Measurements from ENCODE around the gene TFF3. TPM values are rescaled to one million over a fixed set of nuclear protein-coding genes. Genes with fewer than 3 reads are reported as not detected.

TFF3 gene
- total and polyA plus RNA-seq, 2 experiments from 2014 or later, result not detected

DNA sequence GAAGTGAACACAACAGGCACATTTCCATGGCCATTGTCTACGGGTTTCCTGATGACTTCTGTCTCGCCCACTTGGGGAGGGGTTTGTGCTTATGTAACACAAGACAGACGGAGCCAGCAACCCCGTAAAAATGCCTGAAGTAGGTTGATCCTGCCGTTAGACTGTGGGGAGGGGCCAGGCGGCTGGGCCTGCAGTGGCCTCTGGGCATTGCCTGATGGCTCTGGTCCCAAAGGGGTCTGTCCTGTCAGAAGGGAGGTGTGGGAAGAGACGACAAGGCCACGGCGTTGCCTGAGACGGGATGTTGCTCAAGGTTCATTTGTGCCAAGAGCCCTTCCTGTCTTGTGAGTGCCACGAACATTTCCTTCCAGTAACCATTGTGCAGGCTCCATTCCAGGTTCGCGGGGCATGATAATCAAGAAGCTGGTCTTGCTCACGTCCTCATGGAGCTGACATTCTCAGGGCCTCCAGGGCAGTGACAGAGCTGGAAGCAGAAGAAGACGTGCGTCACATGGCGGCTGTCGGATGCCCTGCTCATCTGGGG is 51.5 kb downstream of the TFF3 start:
- Histone ChIP-seq H3K27ac (no peak overlapping the region), H3K9me2 (ENCODE audit: insufficient read depth) (no peaks in the 10 kb centered on the region)
- TF ChIP-seq EZH2 (IDR thresholded peaks at IDR 0.05; ENCODE audit: insufficient read depth, poor library complexity, severe bottlenecking) (no peak), EZH2phosphoT487 (IDR thresholded peaks at IDR 0.05; ENCODE audit: insufficient read depth, low read depth) (no peak)

DNA sequence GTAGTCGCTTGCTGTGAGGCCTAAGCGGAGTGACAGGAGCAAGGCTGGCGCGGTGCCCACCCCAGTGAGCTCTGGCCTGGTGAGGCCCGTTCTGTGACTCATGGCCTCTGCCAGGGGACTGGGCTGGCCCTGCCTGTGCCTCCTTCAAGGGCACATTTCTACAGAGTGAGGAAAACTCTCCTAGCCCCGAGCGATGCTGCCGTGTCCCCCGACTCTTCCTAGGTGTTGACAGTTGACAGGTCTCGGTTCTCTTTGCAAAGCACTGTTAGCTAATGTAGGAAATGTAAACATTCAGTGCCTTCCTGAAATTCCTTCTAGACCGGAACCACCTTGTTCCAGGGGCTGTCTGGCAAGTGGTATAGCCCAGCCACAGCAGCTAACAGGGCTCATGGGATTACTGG is 52.4 kb downstream of the TFF3 start:
- Histone ChIP-seq H3K27ac (no peak overlapping the region), H3F3A (ENCODE audit: insufficient read depth) (no peaks in the 10 kb centered on the region), H3K9ac (no peak overlapping the region)

More for the DNA sequence above, 51.5 kb downstream of the TFF3 start:
- no peaks in the 10 kb centered on the region for H3K36me3 ChIP-seq (ENCODE audit: low read depth)
- no peak overlapping the region for H3K9ac ChIP-seq
- H3K27me3 ChIP-seq (replicated peaks; ENCODE audit: insufficient read depth), result peaks cover 8% of the 10 kb centered on the region
- H4K20me1 ChIP-seq (ENCODE audit: insufficient read depth), result no peaks in the 10 kb centered on the region
- in situ Hi-C loops (cut with MboI), result no loop called here
- no peak for DNase-seq
- no peak overlapping the region for H2AFZ ChIP-seq
- no peaks in the 10 kb centered on the region for H3K4me1 ChIP-seq (ENCODE audit: insufficient read depth)
- no peaks in the 10 kb centered on the region for H3F3A ChIP-seq (ENCODE audit: insufficient read depth)
- WGBS, 2 experiments (ENCODE audit: low coverage in 1 of 2, low lambda C conversion rate in 2 of 2, missing lambda C conversion rate in 2 of 2), result 35 to 36% methylated on average over 18 of the region's 18 CpGs
- no peaks in the 10 kb centered on the region for H3K9me3 ChIP-seq (ENCODE audit: low read depth)
- no peak overlapping the region for H3K4me3 ChIP-seq
- H3K4me2 ChIP-seq (ENCODE audit: unreplicated experiment), result no peak overlapping the region
- H3K79me2 ChIP-seq (ENCODE audit: insufficient read depth), result no peaks in the 10 kb centered on the region

DNA sequence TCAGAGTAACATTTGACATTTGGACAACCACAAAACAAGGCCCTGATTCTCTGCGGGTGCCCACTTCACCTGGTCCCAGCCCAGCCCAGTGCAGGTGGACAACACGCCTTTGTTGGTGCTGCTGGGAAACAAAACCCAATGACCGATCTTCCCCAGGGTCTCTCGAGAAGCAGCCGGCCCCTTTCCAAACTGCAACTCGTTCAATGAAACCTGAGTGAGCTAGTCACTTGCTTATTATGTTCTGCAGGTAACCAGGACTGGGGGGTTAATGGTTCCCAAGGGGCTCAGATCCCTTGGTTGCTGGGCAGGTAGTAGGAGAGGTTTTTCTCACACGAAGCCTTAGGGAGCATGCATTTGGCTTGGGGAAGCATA is 53.4 kb downstream of the TFF3 start:
- Histone ChIP-seq H3K36me3 (ENCODE audit: low read depth) (no peaks in the 10 kb centered on the region), H3K4me3 (no peak overlapping the region), H3K27ac (no peak overlapping the region), H3K79me2 (ENCODE audit: insufficient read depth) (no peaks in the 10 kb centered on the region), H4K20me1 (ENCODE audit: insufficient read depth) (no peaks in the 10 kb centered on the region), H3K4me1 (ENCODE audit: insufficient read depth) (no peaks in the 10 kb centered on the region), H2AFZ (no peak overlapping the region), H3K9ac (no peak overlapping the region), H3K9me2 (ENCODE audit: insufficient read depth) (no peaks in the 10 kb centered on the region), H3K9me3 (ENCODE audit: low read depth) (no peaks in the 10 kb centered on the region), H3K27me3 (replicated peaks; ENCODE audit: insufficient read depth) (peaks cover 8% of the 10 kb centered on the region), H3F3A (ENCODE audit: insufficient read depth) (no peaks in the 10 kb centered on the region), H3K4me2 (ENCODE audit: unreplicated experiment) (no peak overlapping the region)
- in situ Hi-C loops (cut with MboI), result no loop called here
- 59 to 64% methylated on average over 7 of the region's 7 CpGs for WGBS, 2 experiments (ENCODE audit: low coverage in 1 of 2, low lambda C conversion rate in 2 of 2, missing lambda C conversion rate in 2 of 2)
- no peak for DNase-seq
- TF ChIP-seq EZH2phosphoT487 (IDR thresholded peaks at IDR 0.05; ENCODE audit: insufficient read depth, low read depth) (no peak), EZH2 (IDR thresholded peaks at IDR 0.05; ENCODE audit: insufficient read depth, poor library complexity, severe bottlenecking) (no peak)

More for the DNA sequence above, 52.4 kb downstream of the TFF3 start:
- H3K36me3 ChIP-seq (ENCODE audit: low read depth), result no peaks in the 10 kb centered on the region
- no peak overlapping the region for H3K4me3 ChIP-seq
- no peak overlapping the region for H2AFZ ChIP-seq
- H3K9me2 ChIP-seq (ENCODE audit: insufficient read depth), result no peaks in the 10 kb centered on the region
- H3K4me1 ChIP-seq (ENCODE audit: insufficient read depth), result no peaks in the 10 kb centered on the region
- H3K79me2 ChIP-seq (ENCODE audit: insufficient read depth), result no peaks in the 10 kb centered on the region
- H3K27me3 ChIP-seq (replicated peaks; ENCODE audit: insufficient read depth), result peaks cover 8% of the 10 kb centered on the region
- no peaks in the 10 kb centered on the region for H3K9me3 ChIP-seq (ENCODE audit: low read depth)
- peak; percentile 22 for DNase-seq
- H3K4me2 ChIP-seq (ENCODE audit: unreplicated experiment), result no peak overlapping the region
- in situ Hi-C loops (cut with MboI), result no loop called here
- WGBS, 2 experiments (ENCODE audit: low coverage in 1 of 2, low lambda C conversion rate in 2 of 2, missing lambda C conversion rate in 2 of 2), result 64 to 72% methylated on average over 11 of the region's 11 CpGs
- H4K20me1 ChIP-seq (ENCODE audit: insufficient read depth), result no peaks in the 10 kb centered on the region
- TF ChIP-seq EZH2 (IDR thresholded peaks at IDR 0.05; ENCODE audit: insufficient read depth, poor library complexity, severe bottlenecking) (no peak), EZH2phosphoT487 (IDR thresholded peaks at IDR 0.05; ENCODE audit: insufficient read depth, low read depth) (no peak)

Other genes starting within 250 kb of the TFF3 start
- gene UMODL1, start 244.1 kb downstream of the TFF3 start, total RNA-seq (2014; rRNA removed; shearing (Covaris generic)), result not detected in 2 replicates
- gene UMODL1, start 244.1 kb downstream of the TFF3 start, polyA plus RNA-seq (2016; fragmentation: Nextera tagmentation; extraction: Ambion mirVana), result not detected in 2 replicates
- gene ABCG1, start 96.3 kb downstream of the TFF3 start, total RNA-seq (2014; rRNA removed; shearing (Covaris generic)), result not detected in 2 replicates
- 0.08 TPM in 1 of 2 replicates, not detected in the other for gene ABCG1, start 96.3 kb downstream of the TFF3 start, polyA plus RNA-seq (2016; fragmentation: Nextera tagmentation; extraction: Ambion mirVana)
- not detected in 2 replicates for gene TFF2, start 35.6 kb upstream of the TFF3 start, total RNA-seq (2014; rRNA removed; shearing (Covaris generic))
- not detected in 2 replicates for gene TFF2, start 35.6 kb upstream of the TFF3 start, polyA plus RNA-seq (2016; fragmentation: Nextera tagmentation; extraction: Ambion mirVana)
- gene TFF1, start 51.1 kb upstream of the TFF3 start, total RNA-seq (2014; rRNA removed; shearing (Covaris generic)), result not detected in 2 replicates
- not detected in 2 replicates for gene TFF1, start 51.1 kb upstream of the TFF3 start, polyA plus RNA-seq (2016; fragmentation: Nextera tagmentation; extraction: Ambion mirVana)
- gene TMPRSS3, start 80.6 kb upstream of the TFF3 start, total RNA-seq (2014; rRNA removed; shearing (Covaris generic)), result not detected in 2 replicates
- gene TMPRSS3, start 80.6 kb upstream of the TFF3 start, polyA plus RNA-seq (2016; fragmentation: Nextera tagmentation; extraction: Ambion mirVana), result not detected in 2 replicates
- gene UBASH3A, start 88.5 kb upstream of the TFF3 start, total RNA-seq (2014; rRNA removed; shearing (Covaris generic)), result not detected in 2 replicates
- not detected in 2 replicates for gene UBASH3A, start 88.5 kb upstream of the TFF3 start, polyA plus RNA-seq (2016; fragmentation: Nextera tagmentation; extraction: Ambion mirVana)
- 0.32 TPM in 1 of 2 replicates, not detected in the other for gene RSPH1, start 180.8 kb upstream of the TFF3 start, total RNA-seq (2014; rRNA removed; shearing (Covaris generic))
- 0.14 TPM in 1 of 2 replicates, not detected in the other for gene RSPH1, start 180.8 kb upstream of the TFF3 start, polyA plus RNA-seq (2016; fragmentation: Nextera tagmentation; extraction: Ambion mirVana)
- gene SLC37A1, start 198.4 kb upstream of the TFF3 start, total RNA-seq (2014; rRNA removed; shearing (Covaris generic)), result not detected in 2 replicates
- gene SLC37A1, start 198.4 kb upstream of the TFF3 start, polyA plus RNA-seq (2016; fragmentation: Nextera tagmentation; extraction: Ambion mirVana), result 0.23 TPM in 1 of 2 replicates, not detected in the other